HepG2 (cell line): ENCODE measurements around the gene CA7. TPM values are rescaled to one million over a fixed set of nuclear protein-coding genes. Genes with fewer than 3 reads are reported as not detected.

Experiments used
- ATAC-seq: fragments of 200-7000 bp; cut with Tn5 transposase; 3 replicates; pipeline ENCODE4 v1.9.1; 2020; ENCODE audit warnings: mild to moderate bottlenecking, moderate library complexity
- BruUV-seq: library from RNA; stranded (reverse); fragments of 400-500 nt; replicated peaks from 2 replicates; lab custom pipeline; 2021; lab: Mats Ljungman, UMichigan
- CTCF ChIA-PET: fragments of 300-600 bp; formaldehyde crosslinking; extraction: SDS; loops from one replicate; lab custom pipeline; 2021; ENCODE audit warnings: low total read pairs, inconsistent platforms, low intra/inter-chr PET ratio; lab: Yijun Ruan, JAX
- POLR2A ChIA-PET: fragments of 350-600 bp; sonication (Branson Sonifier 250); formaldehyde crosslinking; loops from one replicate; lab custom pipeline; 2020; ENCODE audit warnings: antibody characterized with exemption, inconsistent platforms; lab: Yijun Ruan, JAX
- DNase-seq: peaks from one replicate; pipeline ENCODE4 v3.0.0-alpha.2; 2015; ENCODE audit warnings: low spot score
- FAIRE-seq: peaks from 3 replicates; lab custom pipeline; 2011; peaks lifted over from hg19 to GRCh38; lab: Jason Lieb, UNC
- H2AFZ ChIP-seq: one replicate; pipeline ENCODE4 v1.6.1; 2011; ENCODE audit warnings: low read length, inconsistent platforms
- H3K27ac ChIP-seq: fragments of 300-600 bp; 3 replicates; pipeline ENCODE4 v1.8.0; 2011; ENCODE audit warnings: mixed run types, mild to moderate bottlenecking, mixed read lengths, low read length, inconsistent platforms; ENCODE audit not compliant: insufficient read depth; ENCODE audit errors: extremely low read length
- H3K27me3 ChIP-seq, 2 experiments: fragments of 200-600 bp in 1 of 2; 2 replicates in 1 of 2; 3 replicates in 1 of 2; pipeline versions ENCODE4 v1.6.0 to v1.8.0; 2011; ENCODE audit warnings: low read length in 2 of 2, mild to moderate bottlenecking in 2 of 2, moderate library complexity in 2 of 2, inconsistent platforms in 1 of 2; ENCODE audit not compliant: insufficient read depth in 2 of 2, control insufficient read depth in 1 of 2
- H3K36me3 ChIP-seq, 2 experiments: fragments of 200-600 bp in 1 of 2; replicated peaks in 1 of 2; 2 replicates in 1 of 2; 3 replicates in 1 of 2; pipeline versions ENCODE4 v1.5.1 to v1.8.0; 2011; ENCODE audit warnings: low read length in 2 of 2, inconsistent platforms in 1 of 2; ENCODE audit not compliant: insufficient read depth in 2 of 2, control insufficient read depth in 1 of 2
- H3K4me1 ChIP-seq: 2 replicates; pipeline ENCODE4 v1.5.1; 2012; ENCODE audit warnings: low read length, inconsistent platforms; ENCODE audit not compliant: insufficient read depth
- H3K4me2 ChIP-seq: 2 replicates; pipeline ENCODE4 v1.6.0; 2011; ENCODE audit warnings: low read depth, low read length, inconsistent platforms
- H3K4me3 ChIP-seq, 3 experiments: fragments of 200-600 bp in 1 of 3; sonication (generic), shearing (Covaris generic) in 1 of 3; replicated peaks in 1 of 3; 2 replicates each; pipeline ENCODE4 v1.5.1; 2011 to 2016; ENCODE audit warnings: low read length in 3 of 3, inconsistent platforms in 2 of 3, low read depth in 2 of 3, mild to moderate bottlenecking in 2 of 3, control low read depth in 1 of 3, mixed read lengths in 1 of 3; ENCODE audit not compliant: insufficient read depth in 1 of 3
- H3K79me2 ChIP-seq: one replicate; pipeline ENCODE4 v1.6.1; 2011; ENCODE audit warnings: low read length, inconsistent platforms; ENCODE audit not compliant: insufficient read depth
- H3K9ac ChIP-seq: 2 replicates; pipeline ENCODE4 v1.6.0; 2011; ENCODE audit warnings: mild to moderate bottlenecking, low read depth, low read length, inconsistent platforms; ENCODE audit not compliant: insufficient read depth
- H3K9me3 ChIP-seq: 2 replicates; pipeline ENCODE4 v1.5.1; 2012; ENCODE audit warnings: mild to moderate bottlenecking, low read length
- H4K20me1 ChIP-seq: 2 replicates; pipeline ENCODE4 v1.6.0; 2011; ENCODE audit warnings: inconsistent platforms, mild to moderate bottlenecking, low read length, moderate library complexity; ENCODE audit not compliant: insufficient read depth
- CAMTA2 ChIP-seq: sonication (generic); formaldehyde crosslinking; IDR thresholded peaks from 2 replicates; pipeline ENCODE4 v1.4.0; 2020; ENCODE audit warnings: mild to moderate bottlenecking, missing genetic modification reagents, borderline replicate concordance
- CBX5 ChIP-seq: sonication (generic); formaldehyde crosslinking; IDR thresholded peaks from 2 replicates; pipeline ENCODE4 v1.4.0; 2020; ENCODE audit warnings: missing genetic modification reagents, borderline replicate concordance
- GPBP1L1 ChIP-seq: sonication (generic); formaldehyde crosslinking; IDR thresholded peaks from 2 replicates; pipeline ENCODE4 v1.5.0; 2020; ENCODE audit warnings: mild to moderate bottlenecking, missing genetic modification reagents
- ISX ChIP-seq: sonication (generic); formaldehyde crosslinking; conservative IDR thresholded peaks from 2 replicates; pipeline ENCODE4 v1.5.0; 2020; ENCODE audit warnings: missing genetic modification reagents
- KDM6A ChIP-seq: IDR thresholded peaks from 2 replicates; pipeline ENCODE4 v1.6.1; 2016; ENCODE audit warnings: low read depth
- MXI1 ChIP-seq: IDR thresholded peaks from 3 replicates; pipeline ENCODE4 v1.6.1; 2012; ENCODE audit warnings: low read depth, low read length, inconsistent platforms, borderline replicate concordance
- NFAT5 ChIP-seq: sonication (generic); formaldehyde crosslinking; IDR thresholded peaks from 2 replicates; pipeline ENCODE4 v1.4.0; 2020; ENCODE audit warnings: missing genetic modification reagents
- SAP130 ChIP-seq: IDR thresholded peaks from 2 replicates; pipeline ENCODE4 v1.6.1; 2016; ENCODE audit warnings: low read depth
- SMAD3 ChIP-seq: sonication (generic); formaldehyde crosslinking; IDR thresholded peaks from 2 replicates; pipeline ENCODE4 v1.4.0; 2020; ENCODE audit warnings: missing genetic modification reagents
- ZC3H13 ChIP-seq: sonication (generic); formaldehyde crosslinking; IDR thresholded peaks from 2 replicates; pipeline ENCODE4 v1.8.1; 2023; ENCODE audit warnings: mild to moderate bottlenecking, missing genetic modification reagents, moderate library complexity
- ZNF234 ChIP-seq: sonication (generic); formaldehyde crosslinking; conservative IDR thresholded peaks from 2 replicates; pipeline ENCODE4 v1.5.1; 2020; ENCODE audit warnings: mild to moderate bottlenecking, missing genetic modification reagents
- ZNF343 ChIP-seq: sonication (generic); formaldehyde crosslinking; IDR thresholded peaks from 2 replicates; pipeline ENCODE4 v1.4.0; 2020; ENCODE audit warnings: mild to moderate bottlenecking, missing genetic modification reagents
- ZNF570 ChIP-seq: sonication (generic); formaldehyde crosslinking; IDR thresholded peaks from 2 replicates; pipeline ENCODE4 v1.4.0; 2020; ENCODE audit warnings: mild to moderate bottlenecking, missing genetic modification reagents, borderline replicate concordance
- WGBS: methylation state at CpG from one replicate; pipeline ENCODE4 v1.1.6; 2017; ENCODE audit warnings: low lambda C conversion rate; 5-methylcytosine and 5-hydroxymethylcytosine counted together
- in situ Hi-C: cut with HindIII; loops from 2 replicates; pipeline ENCODE4 v1.10.0; 2017; ENCODE audit warnings: low pct_unique_long_range_greater_than_20kb; ENCODE audit not compliant: extremely low pct_ligation_motif_present
- intact Hi-C: fragments of 100-400 bp; cut with micrococcal nuclease; formaldehyde crosslinking; loops from one replicate; pipeline ENCODE4 v1.10.0; 2022; ENCODE audit not compliant: unreplicated experiment
- polyA plus RNA-seq, 8 experiments: library from polyadenylated mRNA; depleted of rRNA in 3 of 8; stranded (reverse) in 7 of 8; unstranded in 1 of 8; fragments of >200 nt; fragmentation: Illumina TruSeq in 4 of 8; extraction: Trizol in 4 of 8; gene quantifications; 2 replicates each; pipeline versions ENCODE4 v1.2.1 to v1.2.3, GENCODE V29; 2011 to 2016; ENCODE audit warnings: low read depth in 4 of 8, missing spikeins in 1 of 8, mixed read lengths in 1 of 8; ENCODE audit not compliant: insufficient read depth in 1 of 8
- total RNA-seq, 5 experiments: library from RNA; depleted of rRNA; stranded (reverse); fragments of >200 nt; fragmentation: Illumina TruSeq; extraction: Trizol; gene quantifications; 2 replicates each; pipeline ENCODE4 v1.2.3, GENCODE V29; 2016; ENCODE audit warnings: low read depth in 1 of 5

Gene CA7
- total and polyA plus RNA-seq, 2 of the 13 experiments (the other 11 are each of a cell fraction or from before 2014, with no cell fraction given) = not detected

GRCh38 chr16:66885491-66885890, 41.3 kb downstream of the CA7 start:
- no peak for FAIRE-seq
- in situ Hi-C loops = no loop called here
- CTCF ChIA-PET = no interaction called here

GRCh38 chr16:66886321-66886720, 42.1 kb downstream of the CA7 start:
- peaks cover 23% of the 10 kb centered on the region for H3K4me1 ChIP-seq
- H3K79me2 ChIP-seq = peaks cover 24% of the 10 kb centered on the region
- intact Hi-C loops (no loop called here), in situ Hi-C loops (no loop called here)
- TSS peak; percentile 8 for BruUV-seq
- no peak for ATAC-seq
- POLR2A ChIA-PET = no interaction called here
- H3K9me3 ChIP-seq = no peaks in the 10 kb centered on the region
- H3K4me3 ChIP-seq = no peak overlapping the region
- WGBS = 93% methylated on average over 2 of the region's 2 CpGs
- no peaks in the 10 kb centered on the region for H4K20me1 ChIP-seq
- H2AFZ ChIP-seq = no peak overlapping the region
- H3K4me2 ChIP-seq = no peak overlapping the region
- no peak overlapping the region for H3K9ac ChIP-seq
- no peak overlapping the region for H3K27ac ChIP-seq
- FAIRE-seq = no peak
- peaks cover 17 to 33% of the 10 kb centered on the region in 2 experiments for H3K36me3 ChIP-seq
- no peaks in the 10 kb centered on the region for H3K27me3 ChIP-seq
- DNase-seq = no peak
- CTCF ChIA-PET = no interaction called here
- TF ChIP-seq CBX5 (CRISPR knock-in tag) (no peak), NFAT5 (no peak), MXI1 (no peak), CAMTA2 (CRISPR knock-in tag) (no peak), ZNF343 (CRISPR knock-in tag) (no peak), ISX (CRISPR knock-in tag) (no peak), SMAD3 (CRISPR knock-in tag) (no peak), KDM6A (CRISPR knock-in tag) (no peak), SAP130 (CRISPR knock-in tag) (no peak)

More at GRCh38 chr16:66885491-66885890, 41.3 kb downstream of the CA7 start:
- Histone ChIP-seq H3K4me2 (no peak overlapping the region), H4K20me1 (no peaks in the 10 kb centered on the region), H3K9me3 (no peaks in the 10 kb centered on the region), H3K36me3 (peaks cover 17 to 33% of the 10 kb centered on the region in 2 experiments), H3K4me3 (no peak overlapping the region), H2AFZ (no peak overlapping the region), H3K4me1 (peaks cover 15% of the 10 kb centered on the region), H3K9ac (no peak overlapping the region), H3K27me3 (no peaks in the 10 kb centered on the region), H3K79me2 (peaks cover 28% of the 10 kb centered on the region), H3K27ac (no peak overlapping the region)
- no TSS peak for BruUV-seq
- no peak for DNase-seq
- intact Hi-C loops = no loop called here
- POLR2A ChIA-PET = no interaction called here
- ATAC-seq = no peak
- 95% methylated on average over 12 of the region's 12 CpGs for WGBS
- TF ChIP-seq ZC3H13 (CRISPR knock-in tag) (peak; percentile 7; the same call in 1 of the 2 replicates), ZNF234 (CRISPR knock-in tag) (no peak), GPBP1L1 (CRISPR knock-in tag) (no peak), ZNF570 (no peak)
